UCSD-AML1 (cell line): Measurements from ENCODE around the gene RAB33B.
"Not testable (repeated sequence)": the region's sequence is repeated elsewhere in the genome, so short reads cannot be mapped to it uniquely, and the experiment has no call there.

Source experiments
- DNase-seq: peaks from one replicate; lab custom pipeline; 2025; ENCODE audit not compliant: unreplicated experiment; lab: John Stamatoyannopoulos, UW

The RAB33B gene

DNA sequence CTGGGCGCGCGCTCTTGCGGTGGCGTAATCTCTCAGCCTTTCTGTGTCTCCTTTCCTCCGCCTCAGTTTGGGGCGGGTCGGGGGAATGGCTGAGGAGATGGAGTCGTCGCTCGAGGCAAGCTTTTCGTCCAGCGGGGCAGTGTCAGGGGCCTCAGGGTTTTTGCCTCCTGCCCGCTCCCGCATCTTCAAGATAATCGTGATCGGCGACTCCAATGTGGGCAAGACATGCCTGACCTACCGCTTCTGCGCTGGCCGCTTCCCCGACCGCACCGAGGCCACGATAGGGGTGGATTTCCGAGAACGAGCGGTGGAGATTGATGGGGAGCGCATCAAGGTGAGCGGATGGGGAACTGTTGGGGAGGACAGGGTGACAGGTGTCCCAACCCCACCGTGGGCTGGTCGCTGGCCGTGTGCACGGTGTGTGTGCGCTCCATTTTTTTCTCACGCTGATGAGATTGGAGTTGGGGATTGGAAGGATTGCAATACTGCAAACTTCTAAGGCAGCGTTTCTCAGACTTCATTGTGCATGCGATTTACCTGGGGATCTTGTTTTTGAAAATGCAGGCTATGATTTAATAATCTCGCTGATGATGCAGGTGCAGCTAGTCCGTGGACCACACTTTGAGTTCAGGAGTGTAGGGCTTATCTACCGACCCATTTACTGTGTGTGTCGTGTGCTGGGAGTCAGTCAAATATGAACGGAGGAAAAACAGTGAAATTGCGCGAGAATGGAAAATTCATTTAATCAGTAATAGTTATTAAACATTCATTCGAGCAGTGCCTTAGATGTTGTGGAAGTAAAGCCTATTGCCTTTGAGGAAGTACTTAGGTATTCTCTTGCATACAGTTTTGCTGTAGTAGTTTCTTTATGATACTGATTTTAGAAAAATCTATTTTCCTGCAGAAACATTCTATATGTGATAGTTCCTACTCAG, at the start of gene RAB33B:
TSS of gene RAB33B (plus strand) at position 11 of the 935 bp plus-strand sequence. CDS start at position 86, 75 bp downstream.
- DNase-seq: no peak

- DNase-seq: no peak
These were observed 43.6 kb upstream of the RAB33B start for GRCh38 chr4:139410312-139410711.

DNA sequence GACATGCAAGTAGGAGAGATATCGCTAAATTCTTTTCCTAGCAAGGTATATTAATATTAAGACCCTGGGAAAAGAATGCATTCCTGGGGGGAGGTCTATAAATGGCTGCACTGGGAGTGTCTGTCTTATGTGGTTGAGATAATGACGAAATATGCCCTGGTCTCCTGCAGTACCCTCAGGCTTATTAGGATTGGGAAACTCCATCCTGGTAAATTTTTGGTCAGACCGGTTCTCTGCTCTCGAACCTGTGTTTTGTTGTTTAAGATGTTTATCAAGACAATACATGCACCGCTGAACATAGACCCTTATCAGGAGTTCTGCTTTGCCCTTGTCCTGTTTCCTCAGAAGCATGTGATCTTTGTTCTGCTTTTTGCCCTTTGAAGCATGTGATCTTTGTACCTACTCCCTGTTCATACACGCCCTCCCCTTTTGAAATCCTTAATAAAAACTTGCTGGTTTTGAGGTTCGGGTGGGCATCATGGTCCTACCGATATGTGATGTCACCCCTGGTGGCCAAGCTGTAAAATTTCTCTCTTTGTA, 39.2 kb upstream of the RAB33B start:
- DNase-seq: not testable (repeated sequence)

DNA sequence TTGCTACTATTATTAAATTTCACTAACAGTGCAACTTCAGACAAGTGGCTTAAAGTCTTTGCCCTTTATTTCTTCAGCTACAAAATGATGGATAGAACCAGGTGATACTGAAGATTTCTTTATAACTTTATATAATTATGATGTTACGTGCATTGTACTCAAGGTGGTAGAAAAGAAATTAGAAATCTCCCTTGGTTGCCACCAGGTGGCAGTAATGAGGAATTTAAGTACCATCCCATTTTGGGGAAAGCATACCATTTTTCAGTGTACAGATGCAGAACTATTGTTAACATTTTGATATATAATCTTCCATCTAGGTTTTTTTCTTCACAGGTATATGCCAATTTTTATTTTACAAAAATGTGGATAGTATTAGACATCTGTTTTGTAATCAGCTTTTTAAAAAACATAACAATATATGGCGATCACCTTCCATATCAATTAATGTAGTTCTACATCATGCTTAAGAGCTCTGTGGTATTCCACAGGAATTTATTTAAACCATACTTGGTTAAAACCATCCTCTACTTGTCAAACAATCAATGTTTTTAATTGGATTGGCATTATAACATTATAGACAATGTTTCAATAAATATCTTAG, 37.7 kb upstream of the RAB33B start:
- DNase-seq: no peak

DNA sequence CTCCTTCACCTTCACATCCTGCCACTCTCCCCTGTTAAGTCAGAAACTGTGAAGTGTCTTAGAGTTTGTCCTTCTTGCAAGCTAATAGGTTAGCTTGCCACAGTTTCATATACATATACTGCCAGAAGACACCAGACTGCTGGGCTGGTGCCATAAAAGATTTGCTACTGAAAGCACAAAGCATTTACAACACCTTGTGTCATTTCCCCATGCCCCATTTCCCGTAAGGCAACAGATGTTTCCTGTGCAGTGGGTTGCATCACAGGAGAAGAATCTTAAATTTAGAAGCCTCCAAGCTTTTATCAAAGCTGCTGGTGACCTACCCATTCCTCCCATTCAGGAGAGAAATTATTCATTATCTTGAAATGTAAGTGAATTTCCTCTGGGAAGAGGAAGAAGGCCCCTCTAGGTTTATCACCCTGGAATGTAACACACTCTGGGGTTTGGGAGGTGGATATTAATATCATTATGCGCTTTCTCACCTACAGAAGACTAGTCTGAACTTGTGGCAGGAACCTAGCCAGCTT, 34.5 kb upstream of the RAB33B start:
- peak; percentile 58 for DNase-seq

GRCh38 chr4:139420652-139421051, 33.3 kb upstream of the RAB33B start:
- no peak for DNase-seq

DNA sequence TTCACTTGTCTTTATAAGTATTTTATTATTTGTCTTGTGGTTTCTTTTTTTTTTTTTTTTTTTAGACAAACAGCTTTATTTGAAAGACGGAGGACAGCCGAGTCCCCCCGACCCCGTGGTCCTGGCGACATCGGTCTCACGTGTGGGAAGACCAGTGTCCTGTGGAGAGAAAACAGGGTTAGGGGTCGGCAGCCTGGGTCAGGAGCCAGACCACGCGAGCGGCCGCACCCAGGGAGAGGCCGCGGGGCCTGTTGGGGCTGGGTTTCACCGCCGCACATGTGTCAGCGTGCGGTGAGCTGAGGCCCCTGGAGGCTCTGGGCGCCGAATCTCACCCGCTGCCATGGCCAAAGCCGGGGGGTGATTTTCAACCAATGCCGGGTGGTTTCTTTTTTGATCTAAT, 17.8 kb upstream of the RAB33B start:
- DNase-seq: no peak

DNA sequence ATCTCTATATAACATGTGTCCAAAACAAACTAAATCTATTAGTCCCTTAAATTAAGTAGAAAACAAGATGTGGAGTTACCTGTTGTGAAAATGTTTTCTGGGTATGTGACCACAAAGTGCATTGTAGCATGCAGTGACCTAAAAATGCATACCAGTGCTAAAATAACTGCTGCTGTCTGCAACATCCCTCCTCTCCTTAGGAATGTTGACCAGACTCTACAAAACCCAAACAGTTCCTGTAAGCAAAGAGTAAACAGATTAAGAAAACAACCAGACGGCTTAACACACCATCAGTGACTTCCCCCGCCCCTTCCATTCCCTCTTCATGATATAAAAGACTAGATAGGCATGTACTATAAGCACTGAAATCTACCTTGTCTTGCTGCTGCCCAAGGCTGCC, 15.8 kb upstream of the RAB33B start:
- DNase-seq: no peak

GRCh38 chr4:139441029-139441428, 12.9 kb upstream of the RAB33B start:
- no peak for DNase-seq

- no peak for DNase-seq
These were observed 10.3 kb upstream of the RAB33B start for GRCh38 chr4:139443661-139444060.

DNA sequence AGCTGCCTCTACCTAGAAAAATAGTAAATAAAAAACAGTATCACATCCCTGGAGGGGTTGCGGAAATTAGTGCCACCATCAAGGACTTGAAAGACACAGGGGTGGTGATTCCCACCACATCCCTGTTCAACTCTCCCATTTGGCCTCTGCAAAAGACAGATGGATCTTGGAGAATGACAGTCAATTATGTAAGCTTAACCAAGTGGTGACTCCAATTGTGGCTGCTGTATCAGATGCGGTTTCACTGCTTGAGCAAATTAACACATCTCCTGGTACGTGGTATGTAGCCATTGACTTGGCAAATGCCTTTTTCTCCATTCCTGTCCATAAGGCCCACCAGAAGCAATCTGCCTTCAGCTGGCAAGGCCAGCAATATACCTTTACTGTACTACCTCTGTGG, 9.0 kb upstream of the RAB33B start:
- not testable (repeated sequence) for DNase-seq

GRCh38 chr4:139447078-139447477, 6.8 kb upstream of the RAB33B start:
- DNase-seq: not testable (repeated sequence)

DNA sequence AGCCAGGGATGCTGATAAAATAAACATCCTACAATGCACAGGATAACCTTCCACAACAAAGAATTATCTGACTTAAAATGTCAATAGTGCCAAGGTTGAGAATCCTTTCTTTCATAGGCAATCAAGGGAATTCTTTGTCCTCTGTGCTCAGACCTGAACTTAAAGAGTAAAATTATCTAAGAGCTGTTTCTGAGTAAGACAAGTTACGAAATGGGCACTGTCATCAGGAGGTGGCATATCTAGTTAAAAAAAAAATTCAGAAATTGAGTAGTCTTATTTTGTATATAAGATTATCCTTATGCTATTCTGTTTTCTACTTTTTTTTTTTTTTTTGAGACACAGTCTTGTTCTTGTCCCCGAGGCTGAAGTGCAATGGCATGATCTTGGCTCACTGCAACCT, 3.3 kb upstream of the RAB33B start:
- DNase-seq: no peak

- DNase-seq: no peak
These were observed 1.9 kb upstream of the RAB33B start for GRCh38 chr4:139451997-139452396.

- DNase-seq: no peak
These were observed 915 bp upstream of the RAB33B start for GRCh38 chr4:139453041-139453370.

DNA sequence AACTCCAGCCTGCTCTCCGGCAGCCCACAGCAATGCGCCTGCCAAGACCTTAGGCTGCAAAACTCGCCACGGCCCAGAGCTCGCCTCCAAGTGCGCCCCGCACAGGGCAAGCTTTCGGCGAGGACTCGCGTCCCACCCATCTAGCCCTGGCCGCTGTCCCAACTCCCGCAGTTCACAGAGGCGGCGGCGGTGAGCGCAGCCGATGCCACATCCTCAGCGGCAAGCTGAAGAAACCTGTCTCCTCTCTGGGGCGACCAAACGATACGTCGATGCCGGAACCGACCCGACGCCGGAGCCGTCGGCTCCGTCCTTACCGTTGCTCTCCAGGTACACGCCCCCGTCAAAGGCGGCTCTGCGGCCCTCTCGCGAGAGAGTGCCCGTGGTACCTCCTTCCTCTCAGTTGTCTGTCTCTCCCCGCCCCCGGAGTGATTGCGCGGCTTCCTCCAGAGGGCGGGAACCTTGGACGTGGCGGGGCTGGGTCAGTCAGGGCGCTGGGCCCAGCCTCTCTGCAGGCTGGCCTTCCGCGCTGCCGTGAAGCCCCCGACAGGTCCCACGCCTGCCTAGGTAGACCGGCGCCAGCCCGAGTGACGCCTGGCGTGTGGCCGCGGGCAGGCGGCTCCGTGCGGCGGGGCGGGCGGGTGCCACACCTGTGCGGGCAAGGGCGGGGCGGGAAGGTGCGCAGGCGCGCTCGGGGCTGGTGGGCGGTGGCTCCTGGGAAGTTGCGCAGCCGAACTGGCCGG, 380 bp upstream of the RAB33B start:
- DNase-seq: peak; percentile 96

DNA sequence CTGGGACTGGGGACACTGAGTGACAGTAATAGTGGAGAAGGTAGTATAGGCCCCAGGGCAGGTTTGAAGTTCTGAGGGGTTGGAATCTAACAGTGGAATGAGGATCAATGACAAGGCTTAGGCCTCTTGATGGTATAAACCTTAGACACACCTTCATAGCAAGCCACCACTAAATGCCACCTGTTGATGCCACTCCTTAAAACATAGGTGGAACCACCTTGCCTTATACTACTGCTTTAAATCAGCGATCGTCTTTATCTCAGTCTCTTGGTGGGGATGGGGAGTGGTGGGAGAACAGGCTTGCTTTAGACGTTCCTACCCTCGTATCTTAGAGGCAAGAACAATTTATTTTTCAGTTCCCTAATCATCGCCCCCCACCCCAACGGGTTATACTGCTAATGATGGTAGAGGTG, 1.2 kb downstream of the RAB33B start:
- no peak for DNase-seq

- no peak for DNase-seq
These were observed 3.4 kb downstream of the RAB33B start for GRCh38 chr4:139457318-139457717.

- DNase-seq: no peak
These were observed 4.6 kb downstream of the RAB33B start for GRCh38 chr4:139458543-139458942.

- no peak for DNase-seq
These were observed 5.1 kb downstream of the RAB33B start for GRCh38 chr4:139458999-139459398.

DNA sequence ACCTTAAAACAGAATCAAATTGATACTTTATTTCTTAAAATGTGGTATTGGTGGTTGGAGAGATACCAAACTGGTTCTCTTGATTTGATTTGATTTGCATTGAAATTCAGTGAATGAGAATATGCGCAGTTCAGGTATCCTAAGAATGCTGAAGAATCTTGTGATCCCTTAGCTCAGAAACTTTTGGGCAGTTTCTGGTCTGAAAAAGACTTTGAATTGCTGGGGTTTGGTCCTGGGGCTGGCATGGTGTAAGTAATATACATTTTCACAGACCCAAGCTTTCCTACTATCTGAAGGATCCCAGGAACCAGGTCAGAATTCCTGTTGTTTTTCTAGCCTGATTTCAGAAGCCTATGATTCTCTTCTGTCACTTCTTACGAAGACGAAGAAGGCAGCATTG, 6.6 kb downstream of the RAB33B start:
- DNase-seq: no peak
